GM13976 (cell line): ENCODE measurements around the gene PLEK.

Source experiments
- DNase-seq: peaks from one replicate; pipeline ENCODE4 v3.0.0; 2012; ENCODE audit warnings: low spot score
- CTCF ChIP-seq: IDR thresholded peaks from 2 replicates; pipeline ENCODE4 v1.5.1; 2012; ENCODE audit warnings: borderline replicate concordance, mild to moderate bottlenecking; ENCODE audit not compliant: insufficient read depth; ENCODE audit errors: extremely low read depth, missing control alignments, control extremely low read depth
- in situ Hi-C: fragments of 300-500 bp; cut with MboI; formaldehyde crosslinking; loops from one replicate; pipeline ENCODE4 v1.12.0; 2022; ENCODE audit warnings: low sequenced_read_pairs, mixed read lengths, inconsistent platforms; ENCODE audit not compliant: unreplicated experiment

PLEK gene

GRCh38 chr2:68417926-68418325, 52.8 kb downstream of the PLEK start:
- in situ Hi-C loops: no loop called here
- TF ChIP-seq CTCF: no peak
- no peak for DNase-seq

- no peak for DNase-seq
- in situ Hi-C loops: no loop called here
- no peak for TF ChIP-seq CTCF
These were observed 53.3 kb downstream of the PLEK start for GRCh38 chr2:68418419-68418818.

- no peak for TF ChIP-seq CTCF
- in situ Hi-C loops: no loop called here
- DNase-seq: no peak
These were observed 53.8 kb downstream of the PLEK start for GRCh38 chr2:68418855-68419254.

- in situ Hi-C loops: no loop called here
These were observed 55.3 kb downstream of the PLEK start for GRCh38 chr2:68420254-68420910.

GRCh38 chr2:68423966-68424650, 59.0 kb downstream of the PLEK start:
- TF ChIP-seq CTCF: no peak
- DNase-seq: peak; percentile 57
- in situ Hi-C loops: no loop called here

More at GRCh38 chr2:68420254-68420910, 55.3 kb downstream of the PLEK start:
- no peak for DNase-seq
- TF ChIP-seq CTCF: no peak

- no peak for DNase-seq
- TF ChIP-seq CTCF: no peak
- in situ Hi-C loops: no loop called here
These were observed 60.4 kb downstream of the PLEK start for GRCh38 chr2:68425503-68425902.
